Right lobe of liver (tissue), 4 donors: ENCODE data around the gene DCHS2.

Source experiments
- CTCF ChIP-seq, 4 donors: fragments of 200-600 bp in 3 of 4; fragments of 450-650 bp in 1 of 4; IDR thresholded peaks; one replicate each; pipeline versions ENCODE4 v1.5.1 to v1.8.0; 2016 to 2022; ENCODE audit warnings: antibody characterized with exemption in 4 of 4, mild to moderate bottlenecking in 2 of 4
- POLR2A ChIP-seq: fragments of 450-650 bp; IDR thresholded peaks from one replicate; pipeline ENCODE4 v1.6.1; 2017; ENCODE audit warnings: antibody characterized with exemption, mild to moderate bottlenecking
- donor health status: DM: no; HTN: no; CAD: no.
- donor health status: DM: no; HTN: no; CAD: no.
- donor health status: DM: no; HTN: yes; CAD: no.

GRCh38 chr4:154464654-154465053 is 26.9 kb downstream of the DCHS2 start:
- TF ChIP-seq CTCF (IDR thresholded peaks at IDR 0.05) (no peak), POLR2A (no peak)
